ENCODE measurements around the gene TUBA1A.
A peak's percentile ranks its signal among the peaks of the same experiment; 100 is the strongest.
"Not testable (repeated sequence)": the region's sequence is repeated elsewhere in the genome, so short reads cannot be mapped to it uniquely, and the experiment has no call there.

TUBA1A gene

DNA sequence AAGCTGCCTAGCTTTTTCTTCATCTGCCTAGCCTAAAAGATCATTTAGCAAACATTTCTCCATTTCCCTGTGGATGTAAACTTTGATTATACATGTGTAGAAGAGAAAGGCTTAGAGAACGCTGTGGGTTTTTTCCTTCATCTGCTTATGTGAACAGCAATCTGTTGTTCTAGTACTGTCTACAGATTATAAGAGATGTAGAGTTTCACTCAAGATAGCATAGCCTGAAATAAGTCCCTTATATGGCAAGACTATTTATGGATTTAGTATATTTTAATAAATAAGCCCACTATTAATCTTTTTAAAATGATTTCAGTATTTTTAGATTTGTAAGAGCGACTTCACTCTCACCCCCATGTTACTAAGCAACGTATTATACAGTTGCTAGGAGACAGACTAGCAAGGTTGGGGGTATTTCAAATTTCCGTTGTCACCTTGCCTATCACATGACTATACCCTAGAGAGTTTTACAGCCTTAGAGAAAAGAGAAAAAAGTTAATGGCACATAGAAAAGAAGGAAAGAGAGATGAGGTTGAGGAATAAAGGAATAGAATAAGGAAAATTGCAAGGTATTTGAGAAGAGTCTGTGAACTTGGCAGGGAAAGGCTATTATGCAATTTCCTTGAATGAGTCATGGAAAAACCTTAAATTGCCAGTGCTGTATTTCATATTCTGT is 12.2 kb upstream of the TUBA1A start:
- DNase-seq: peak; percentile 85

DNA sequence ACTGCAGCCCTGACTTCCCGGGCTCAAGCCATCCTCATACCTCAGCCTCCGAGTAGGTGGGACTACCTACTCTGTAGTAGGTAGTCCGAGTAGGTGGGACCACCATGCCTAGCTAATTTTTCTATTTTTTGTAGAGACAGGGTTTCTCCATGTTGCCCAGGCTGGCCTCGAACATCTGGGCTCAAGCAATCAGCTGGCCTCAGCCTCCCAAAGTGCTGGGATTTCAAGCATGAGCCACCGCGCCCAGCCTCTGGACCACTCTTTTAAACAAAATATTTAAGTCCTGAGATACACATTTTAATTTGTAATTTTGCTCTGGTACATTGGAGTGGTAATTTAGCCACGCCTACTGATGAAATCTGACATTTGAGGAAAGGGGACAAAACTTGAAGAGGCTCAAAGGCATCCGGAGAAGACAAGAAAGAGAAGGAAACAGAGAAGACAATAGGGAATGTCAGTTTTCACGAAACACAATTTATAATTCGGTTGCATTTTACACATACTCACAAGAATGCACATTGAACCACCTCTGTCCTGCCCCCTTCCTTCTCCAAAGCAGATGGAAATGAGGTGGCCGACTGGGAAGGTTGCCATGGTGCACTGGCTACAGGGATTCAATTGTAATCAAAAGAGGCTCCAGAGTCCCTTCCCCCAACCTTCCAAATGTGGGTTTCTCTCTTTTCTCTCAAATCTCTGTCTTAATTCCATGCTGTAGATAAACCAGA is 9.7 kb upstream of the TUBA1A start:
- peak; percentile 97 for DNase-seq

DNA sequence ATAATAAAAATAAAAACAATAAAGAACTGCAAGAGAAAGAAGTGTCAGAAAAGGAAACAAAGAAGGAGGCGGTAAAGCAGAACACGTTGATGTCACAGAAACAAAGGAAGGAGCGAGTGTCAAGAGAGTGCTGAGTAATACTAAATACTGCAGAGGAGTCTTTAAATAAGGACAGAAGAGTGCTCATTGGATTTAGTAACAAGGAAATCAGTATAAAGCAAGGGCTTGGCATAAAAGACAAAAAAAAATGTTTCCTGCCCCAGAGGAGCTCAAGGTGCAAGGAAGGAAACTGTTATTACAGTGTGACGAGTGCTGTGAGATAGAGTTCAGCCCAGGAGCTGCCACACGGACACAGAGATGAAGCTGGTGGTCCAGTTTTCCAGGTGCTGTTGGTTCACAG is 8.4 kb upstream of the TUBA1A start:
- DNase-seq: no peak

DNA sequence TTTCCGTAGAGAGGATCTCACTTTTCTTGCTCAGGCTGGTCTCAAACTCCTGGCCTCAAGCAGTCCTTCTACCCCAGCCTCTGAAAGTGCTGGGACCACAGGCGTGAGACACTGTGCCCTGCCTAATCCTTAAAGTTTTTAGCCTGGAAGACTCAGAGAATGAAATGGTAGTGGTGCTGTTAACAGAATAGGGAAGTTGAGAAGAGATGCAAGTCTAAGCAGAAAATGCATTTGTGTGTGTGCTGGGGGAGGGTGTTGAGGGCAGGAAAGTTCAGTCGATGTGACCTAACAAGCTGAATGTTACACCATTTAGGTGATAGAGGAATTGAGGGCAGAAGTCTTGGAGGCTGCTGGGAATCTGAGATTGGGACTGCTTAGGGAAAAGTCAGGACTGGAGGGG is 6.9 kb upstream of the TUBA1A start:
- DNase-seq: no peak

DNA sequence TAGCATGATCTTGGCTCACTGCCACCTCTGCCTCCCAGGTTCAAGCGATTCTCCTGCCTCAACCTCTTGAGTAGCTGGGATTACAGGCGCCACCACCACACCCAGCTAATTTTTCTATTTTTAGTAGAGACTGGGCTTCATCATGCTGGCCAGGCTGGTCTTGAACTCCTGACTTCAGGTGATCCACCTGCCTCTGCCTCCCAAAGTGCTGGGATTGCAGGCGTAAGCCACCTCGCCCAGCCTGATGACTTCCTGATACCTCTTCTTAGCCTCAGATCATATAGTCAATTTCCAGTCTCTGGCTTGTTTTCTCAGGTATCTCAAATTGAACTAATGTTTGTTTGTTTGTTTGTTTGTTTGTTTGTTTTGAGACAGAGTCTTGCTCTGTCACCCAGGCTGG is 4.9 kb upstream of the TUBA1A start:
- not testable (repeated sequence) for DNase-seq

DNA sequence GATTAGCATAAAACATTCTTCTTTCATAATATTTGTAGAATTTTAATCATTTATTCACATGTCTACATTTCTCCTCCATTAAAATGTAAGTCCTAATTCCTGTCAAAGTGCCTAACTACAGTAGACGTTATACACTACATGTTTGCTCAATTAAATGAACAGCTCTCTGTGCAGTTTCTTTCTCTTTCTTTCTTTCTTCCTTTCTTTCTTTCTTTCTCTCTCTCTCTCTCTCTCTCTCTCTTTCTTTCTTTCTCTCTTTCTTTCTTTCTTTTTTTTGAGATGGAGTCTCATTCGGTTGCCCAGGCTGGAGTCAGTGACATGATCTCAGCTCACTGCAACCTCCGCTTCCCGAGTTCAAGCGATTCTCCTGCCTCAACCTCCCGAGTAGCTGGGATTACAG is 2.6 kb upstream of the TUBA1A start:
- not testable (repeated sequence) for DNase-seq

DNA sequence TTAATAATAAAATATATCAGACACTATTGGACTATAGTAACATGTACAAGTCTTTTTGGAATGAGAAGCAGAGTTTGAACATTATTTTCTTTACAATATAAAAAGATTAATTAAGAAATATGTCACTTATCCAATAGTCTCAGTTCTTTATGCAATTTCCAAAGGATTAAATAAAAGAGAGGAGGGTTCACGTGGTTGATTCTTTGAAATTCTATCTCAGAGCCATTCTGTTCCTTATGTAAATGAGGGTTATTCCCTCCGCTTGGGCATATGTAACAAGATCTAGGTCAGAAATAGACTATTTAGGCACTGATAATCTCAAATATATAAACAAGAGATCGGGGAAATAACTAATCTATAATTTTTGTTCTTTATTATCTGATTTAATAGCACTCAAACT is 2.1 kb upstream of the TUBA1A start:
- DNase-seq: no peak

DNA sequence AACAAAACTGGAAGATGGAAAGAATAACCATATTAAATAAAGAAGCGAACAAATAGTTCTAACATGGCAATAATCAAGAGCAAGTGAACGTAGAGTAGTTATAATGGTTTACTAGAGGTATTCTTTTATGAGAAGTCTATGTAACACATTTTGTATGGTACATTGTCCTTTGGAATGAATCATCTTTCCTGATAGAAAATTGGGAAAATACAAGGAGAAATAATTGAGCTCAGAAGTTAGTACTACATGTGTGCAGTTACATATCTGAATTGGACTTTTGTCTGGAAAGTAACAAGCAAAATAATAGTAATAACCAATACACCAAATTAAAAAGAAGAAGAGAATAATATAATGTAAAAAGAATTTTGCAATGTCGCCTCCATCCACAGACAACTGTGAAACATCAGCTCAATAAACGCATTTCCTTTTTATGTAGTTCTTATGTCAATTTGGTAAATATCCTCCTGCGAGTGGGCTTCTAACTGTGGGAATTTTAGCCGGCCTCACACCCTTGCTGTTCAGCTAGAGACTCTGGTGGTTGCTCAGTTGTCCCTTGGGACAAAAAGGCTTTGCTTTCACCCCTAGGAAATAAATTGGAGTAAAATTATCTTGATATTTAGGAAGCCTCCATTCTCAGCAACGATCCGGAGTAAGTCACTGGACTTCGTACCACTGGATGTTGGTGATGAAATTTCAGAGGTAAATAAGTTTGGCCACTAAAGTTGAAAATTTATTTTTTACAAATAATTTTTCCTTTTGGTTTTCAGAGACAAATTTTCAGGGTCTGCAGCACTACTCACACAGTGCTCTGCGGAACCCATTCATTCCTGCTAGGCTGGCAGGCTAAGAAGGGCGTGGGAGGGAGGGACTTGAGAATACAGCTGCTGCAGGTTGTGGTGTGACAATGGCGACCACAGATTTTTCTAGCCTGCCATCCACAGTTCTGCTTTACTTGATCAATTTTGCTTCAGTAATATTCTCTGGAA is 1.1 kb upstream of the TUBA1A start:
- no peak for DNase-seq

DNA sequence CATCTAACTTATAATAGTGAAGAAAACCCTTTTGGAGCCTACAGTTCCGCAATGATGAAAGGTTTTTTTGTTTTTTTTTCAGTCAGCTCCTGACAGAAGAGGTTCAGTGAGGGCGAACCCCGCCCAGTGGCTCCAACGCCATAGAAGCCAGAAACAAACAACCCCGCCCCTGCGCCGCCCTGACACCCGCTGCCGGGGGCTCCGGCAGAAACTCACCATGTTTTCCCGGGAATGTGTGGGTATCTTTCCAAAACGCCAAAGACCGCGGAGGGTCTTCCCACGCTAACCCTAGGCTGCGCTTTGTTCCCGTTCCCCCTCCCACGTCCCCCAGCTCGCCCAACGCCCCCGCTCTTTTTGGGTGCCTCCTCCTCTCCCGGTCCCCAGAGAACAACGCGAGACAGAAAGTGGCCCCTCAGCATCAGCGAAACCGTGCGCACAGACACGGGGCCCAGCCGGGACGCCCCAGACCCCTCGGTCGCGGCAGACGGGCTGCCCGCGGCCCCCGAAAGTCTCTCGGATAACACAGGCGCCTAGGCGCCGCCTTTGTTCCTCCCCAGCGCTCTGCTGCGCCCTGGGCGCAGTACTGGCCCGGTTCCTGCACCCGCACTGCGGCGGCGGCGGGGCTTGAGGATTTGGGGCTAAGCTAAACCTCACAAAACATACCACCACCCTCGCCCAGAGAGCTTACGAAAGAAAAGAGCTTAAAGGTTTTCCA is 522 bp downstream of the TUBA1A start:
- peak; percentile 64 for DNase-seq

DNA sequence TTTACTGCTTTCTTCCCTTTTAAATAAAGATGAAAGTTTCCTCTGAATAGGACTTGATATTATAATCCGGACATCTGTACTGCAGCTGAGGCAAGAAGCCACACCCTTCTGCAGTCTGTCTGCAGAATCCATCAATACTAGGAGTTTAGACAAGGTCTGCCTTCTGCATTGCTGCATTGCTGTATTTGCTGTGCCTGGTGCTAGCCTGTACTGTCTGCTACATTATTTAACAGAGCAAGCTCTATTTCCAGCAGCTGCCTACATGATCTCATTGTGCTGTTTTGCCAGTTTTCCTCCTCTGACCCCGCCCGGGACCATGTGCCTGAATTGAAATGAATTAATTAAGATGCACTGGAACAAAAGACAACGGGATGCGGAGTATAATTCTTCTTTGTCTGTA is 1.7 kb downstream of the TUBA1A start:
- peak; percentile 59 for DNase-seq

DNA sequence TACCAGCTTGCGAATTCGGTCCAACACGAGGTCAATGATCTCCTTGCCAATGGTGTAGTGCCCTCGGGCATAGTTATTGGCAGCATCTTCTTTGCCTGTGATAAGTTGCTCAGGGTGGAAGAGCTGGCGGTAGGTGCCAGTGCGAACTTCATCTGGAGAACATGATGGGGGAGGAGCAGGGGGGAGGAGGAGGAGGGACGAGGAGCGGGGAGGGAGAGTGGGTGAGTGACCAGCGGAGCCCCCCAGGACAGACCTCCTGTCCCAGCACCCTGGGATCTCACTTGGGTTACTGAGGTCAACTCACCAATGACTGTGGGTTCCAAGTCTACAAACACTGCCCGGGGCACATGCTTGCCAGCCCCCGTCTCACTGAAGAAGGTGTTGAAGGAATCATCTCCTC is 2.6 kb downstream of the TUBA1A start:
- not testable (repeated sequence) for DNase-seq

DNA sequence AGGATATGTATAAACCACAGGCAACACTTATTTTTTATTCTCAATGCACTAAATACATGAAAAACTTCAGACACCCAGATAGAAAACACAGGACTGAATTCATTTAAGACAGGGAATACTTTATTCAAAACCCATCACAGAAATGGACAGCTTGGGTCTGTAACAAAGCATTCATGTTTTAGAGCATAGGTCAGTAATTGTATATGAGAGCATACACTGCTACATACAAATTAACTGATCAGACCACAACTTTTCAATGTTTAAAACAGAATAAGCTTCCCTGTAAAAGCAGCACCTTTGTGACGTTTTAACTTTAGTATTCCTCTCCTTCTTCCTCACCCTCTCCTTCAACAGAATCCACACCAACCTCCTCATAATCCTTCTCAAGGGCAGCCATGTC is 4.2 kb downstream of the TUBA1A start:
- not testable (repeated sequence) for DNase-seq

DNA sequence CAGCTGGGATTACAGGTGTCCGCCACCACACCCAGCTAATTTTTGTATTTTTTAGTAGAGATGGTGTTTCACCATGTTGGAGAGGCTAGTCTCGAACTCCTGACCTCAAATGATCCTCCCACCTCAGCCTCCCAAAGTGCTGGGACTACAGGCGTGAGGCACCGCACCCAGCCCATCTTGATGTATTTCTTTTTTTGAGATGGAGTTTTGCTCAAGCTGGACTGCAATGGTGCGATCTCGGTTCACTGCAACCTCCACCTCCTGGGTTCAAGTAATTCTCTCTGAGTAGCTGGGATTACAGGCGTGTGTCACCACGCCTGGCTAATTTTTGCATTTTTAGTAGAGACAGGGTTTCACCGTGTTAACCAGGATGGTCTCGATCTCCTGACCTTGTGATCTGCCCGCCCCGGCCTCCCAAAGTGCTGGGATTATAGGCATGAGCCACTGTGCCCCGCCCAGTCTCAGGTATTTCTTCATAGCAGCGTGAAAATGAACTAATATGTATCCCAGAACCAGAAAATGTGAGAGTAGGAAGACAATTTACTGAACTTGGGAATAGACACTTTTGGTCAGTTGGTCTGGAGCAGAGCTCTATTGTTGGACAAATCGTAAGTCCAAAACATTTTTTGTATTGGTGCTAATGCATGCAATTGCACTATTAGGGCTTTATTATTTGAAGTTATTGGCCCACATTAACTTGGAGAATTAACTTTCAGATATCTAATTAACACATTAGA is 5.5 kb downstream of the TUBA1A start:
- not testable (repeated sequence) for DNase-seq

DNA sequence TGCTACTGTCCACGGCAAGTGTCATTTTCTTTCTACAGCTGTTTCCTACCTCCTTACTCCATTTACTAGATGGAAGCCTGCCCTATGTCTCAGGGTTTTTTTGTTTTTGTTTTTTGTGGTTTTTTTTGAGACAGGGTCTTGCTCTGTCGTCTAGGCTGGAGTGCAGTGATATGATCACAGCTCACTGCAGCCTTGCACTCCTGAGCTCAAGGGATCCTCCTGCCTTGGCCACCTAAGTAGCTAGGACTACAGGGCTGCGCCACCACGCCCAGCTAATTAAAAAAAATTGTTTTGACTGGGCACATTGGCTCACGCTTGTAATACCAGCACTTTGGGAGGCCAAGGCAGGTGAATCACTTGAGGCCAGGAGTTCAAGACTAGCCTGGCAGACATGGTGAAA is 14.7 kb downstream of the TUBA1A start:
- DNase-seq: no peak

DNA sequence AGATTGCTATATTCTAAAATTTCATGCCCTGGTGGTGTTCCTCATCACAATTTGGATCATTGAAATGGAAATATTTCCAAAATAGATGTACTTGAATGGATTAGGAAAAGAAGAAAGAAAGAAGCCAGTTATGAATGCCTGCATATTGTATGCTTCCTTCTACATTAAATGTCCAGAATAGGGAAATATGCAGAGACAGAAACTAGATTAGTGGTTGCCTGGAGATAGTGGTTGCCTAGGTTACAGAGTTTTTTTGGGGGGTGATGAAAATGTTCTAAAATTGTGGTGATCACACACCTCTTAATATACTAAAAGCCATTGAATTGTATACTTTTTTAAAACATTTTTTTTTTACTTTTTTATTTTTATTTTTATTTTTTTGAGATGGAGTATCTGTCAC is 18.0 kb downstream of the TUBA1A start:
- no peak for DNase-seq

DNA sequence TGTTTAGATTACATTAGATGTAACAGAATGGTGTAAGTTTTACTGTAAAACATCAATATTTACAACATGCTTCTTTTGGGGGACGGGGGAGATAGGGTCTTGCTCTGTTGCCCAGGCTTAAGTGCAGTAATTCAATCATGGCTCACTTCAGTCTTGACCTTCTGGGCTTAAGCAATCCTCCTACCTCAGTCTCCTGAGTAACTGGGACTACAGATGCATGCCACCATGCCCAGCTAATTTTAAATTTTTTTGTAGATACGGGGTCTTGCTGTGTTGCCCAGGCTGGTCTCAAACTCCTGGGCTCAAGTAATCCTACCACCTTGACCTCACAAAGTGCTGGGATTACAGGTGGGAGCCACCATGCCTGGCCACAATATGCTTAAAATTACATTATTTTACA is 23.8 kb downstream of the TUBA1A start:
- DNase-seq: no peak

DNA sequence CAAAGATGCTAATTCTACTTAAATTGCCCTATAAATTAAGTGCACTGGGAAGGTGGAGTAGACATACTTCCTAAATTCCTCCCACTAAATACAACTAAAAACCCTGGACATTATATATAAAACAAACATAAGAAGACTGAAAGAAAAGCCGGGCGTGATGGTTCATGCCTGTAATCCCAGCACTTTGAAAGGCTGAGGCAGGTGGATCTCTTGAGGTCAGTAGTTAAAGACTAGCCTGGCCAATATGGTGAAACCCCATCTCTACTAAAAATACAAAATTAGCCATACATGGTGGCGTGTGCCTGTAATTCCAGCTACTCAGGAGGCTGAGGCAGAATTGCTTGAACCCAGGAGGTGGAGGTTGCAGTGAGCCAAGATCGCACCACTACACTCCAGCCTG is 27.0 kb downstream of the TUBA1A start:
- not testable (repeated sequence) for DNase-seq

DNA sequence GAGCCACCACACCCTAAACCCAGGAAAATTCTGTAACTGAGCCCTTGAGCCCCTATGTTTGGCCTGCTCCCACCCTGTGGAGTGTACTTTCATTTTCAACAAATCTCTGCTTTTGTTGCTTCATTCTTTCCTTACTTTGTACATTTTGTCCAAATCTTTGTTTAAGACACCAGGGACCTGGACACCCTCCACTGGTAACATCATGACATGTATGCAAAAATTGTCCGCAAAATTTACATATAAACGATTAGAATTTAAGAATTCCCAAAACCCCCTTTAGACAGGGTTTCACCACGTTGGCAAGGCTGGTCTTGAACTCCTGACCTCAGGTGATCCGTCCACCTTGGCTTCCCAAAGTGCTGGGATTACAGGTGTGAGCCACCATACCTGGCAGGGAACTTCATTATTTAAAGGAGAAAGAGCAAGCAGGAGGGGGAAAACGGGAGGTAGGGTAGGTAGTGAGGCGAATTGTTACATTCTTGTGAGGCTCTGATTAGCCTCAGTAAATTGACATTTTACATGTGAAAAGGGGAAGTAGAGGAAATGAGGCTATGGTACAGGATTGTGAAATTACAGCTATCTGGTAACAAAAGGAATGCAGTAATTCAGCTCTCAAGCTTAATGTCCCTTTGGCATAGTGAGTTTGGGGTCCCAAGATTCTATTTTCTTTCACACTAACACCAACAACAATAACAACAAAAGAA is 27.6 kb downstream of the TUBA1A start:
- no peak for DNase-seq

DNA sequence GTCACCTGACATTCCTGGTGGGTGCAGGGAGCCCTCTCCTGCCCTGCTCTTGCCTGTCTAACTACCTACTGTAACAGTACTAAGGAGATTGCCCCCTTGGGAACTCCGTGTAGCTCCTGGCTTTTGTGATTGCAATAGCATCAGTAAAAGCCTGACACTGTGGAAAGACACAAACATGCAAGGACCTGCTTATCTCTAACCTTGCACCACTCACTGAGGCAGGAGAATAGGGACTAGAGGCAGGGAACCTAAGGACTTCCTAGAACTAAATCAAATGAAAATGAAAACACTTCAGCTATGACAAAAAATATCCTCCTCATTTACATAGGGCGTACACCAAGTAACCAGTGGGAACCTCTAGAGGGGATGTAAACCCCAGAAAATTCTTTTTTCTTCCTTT is 28.5 kb downstream of the TUBA1A start:
- no peak for DNase-seq

DNA sequence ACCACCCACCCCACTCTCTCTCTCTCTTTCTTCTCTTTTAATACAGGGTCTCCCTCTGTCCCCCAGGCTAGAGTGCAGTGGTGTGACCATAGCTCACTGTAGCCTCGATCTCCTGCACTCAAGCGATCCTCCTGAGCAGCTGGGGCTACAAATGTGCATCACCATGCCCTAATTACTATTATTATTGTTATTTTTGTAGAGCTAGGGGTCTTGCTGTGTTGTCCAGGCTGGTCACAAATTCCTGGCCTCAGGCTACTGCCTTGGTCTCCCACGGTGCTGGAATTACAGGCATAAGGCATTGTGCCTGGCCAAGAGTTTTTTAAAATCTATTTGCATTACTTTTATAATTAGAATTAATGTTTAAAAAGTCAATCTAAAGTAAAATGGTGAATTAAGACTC is 34.7 kb downstream of the TUBA1A start:
- no peak for DNase-seq

DNA sequence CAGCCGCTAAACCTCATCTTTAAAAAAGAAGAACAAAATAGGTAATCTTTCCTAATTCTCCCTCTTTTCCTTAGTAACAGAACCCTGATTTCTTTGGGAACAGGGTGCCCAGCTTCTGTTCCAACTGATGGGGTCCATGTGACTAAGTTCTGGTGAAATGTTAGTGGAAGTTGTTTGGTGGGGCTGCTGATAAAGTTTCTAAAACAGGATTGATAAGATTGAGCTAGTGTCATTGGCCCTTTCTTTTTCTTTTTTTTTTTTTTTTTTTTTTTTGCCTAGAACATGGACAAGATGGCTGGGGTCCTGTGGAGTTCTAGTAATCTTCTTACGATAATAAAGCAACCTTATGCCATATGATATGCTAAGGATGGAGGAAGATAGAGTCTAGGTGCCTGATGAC is 41.5 kb downstream of the TUBA1A start:
- DNase-seq: no peak

DNA sequence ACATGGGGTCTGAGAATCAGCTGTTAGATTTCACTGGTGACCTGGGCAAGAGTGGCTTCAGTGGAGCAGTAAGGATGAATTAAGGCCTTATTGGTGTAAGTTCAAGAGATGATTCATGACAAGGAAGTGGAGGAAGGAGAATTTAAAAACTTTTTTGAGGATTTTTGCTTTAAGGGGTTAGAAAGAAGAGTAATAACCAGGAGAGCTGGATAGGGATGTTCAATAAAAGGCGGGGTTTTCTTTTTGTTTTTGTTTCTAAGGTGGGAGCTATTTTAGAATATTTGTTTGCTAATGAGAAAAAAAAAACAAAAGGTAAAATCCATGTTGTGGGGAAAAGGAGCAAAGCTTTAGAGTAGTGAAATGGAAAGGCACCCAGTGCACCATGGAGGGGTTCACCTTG is 42.5 kb downstream of the TUBA1A start:
- no peak for DNase-seq
